CD4-positive, alpha-beta T cell treated with Interferon gamma for 1 hour (primary cell): Measurements from ENCODE around the gene NEGR1.

Source experiments
- DNase-seq: peaks from one replicate; pipeline ENCODE4 v3.0.0-alpha.2; 2020

NEGR1 gene

DNA sequence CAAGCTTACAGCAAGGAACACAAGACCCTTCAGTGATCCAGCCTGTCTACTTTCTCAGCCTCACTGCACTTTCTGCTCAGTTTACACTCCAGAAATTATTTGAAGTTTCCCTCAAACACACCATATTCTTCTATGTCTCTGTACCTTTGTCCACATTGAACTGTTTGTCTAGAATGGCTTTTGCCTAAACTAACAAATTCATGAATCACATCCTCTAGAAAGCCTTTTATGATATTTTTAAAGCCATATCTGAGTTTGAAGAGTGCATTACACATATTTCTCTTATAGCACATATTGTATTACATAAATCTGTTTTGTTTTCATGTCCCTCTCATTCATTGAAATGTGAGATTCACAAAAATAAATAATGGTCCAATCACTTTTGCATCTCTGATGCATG, 755.5 kb downstream of the NEGR1 start:
- DNase-seq = no peak

DNA sequence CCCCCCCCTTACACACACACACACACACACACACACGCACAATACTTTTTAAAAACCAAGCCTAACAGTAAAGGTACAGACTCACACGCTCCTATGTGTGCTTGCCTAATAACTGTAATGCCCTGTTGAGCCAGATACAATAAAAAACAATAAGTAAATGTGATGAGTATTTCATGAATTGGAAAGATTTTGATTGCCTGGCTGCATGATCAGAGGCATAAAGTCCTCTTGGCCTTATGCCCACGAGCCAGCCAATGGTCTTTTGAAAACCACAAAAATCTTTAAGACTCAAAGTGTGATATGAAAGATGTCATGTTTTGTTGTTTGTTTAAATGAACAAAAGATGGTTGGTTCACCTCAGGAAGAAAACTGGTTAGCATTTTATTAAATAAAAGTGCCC, 759.6 kb downstream of the NEGR1 start:
- DNase-seq = no peak

DNA sequence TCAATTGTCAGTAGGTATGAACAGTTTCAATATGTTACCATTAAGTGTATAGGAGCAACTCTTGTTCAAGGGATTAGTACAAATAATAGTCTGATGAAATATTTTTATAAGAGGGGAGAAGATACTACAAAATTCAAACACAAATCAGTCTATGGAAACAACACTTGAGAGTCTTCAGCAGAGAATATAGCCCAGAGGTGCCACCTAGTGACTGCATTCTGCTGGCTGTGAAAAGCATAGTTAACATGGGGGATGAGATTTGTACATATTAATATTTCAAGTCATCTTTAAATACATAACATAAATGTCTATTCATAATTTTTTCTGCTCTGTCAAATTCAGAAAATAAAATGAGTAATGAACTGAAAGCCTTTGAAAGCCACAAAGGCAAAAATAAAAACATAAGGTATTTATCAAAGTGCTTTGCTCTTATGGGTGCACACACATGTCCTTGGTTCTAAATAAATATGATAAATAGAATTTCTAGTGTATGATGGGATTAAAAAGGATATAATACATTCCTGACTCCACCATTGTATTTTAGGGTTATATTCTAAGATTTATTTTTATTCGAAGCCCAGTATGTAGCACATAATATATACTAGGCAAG, 760.6 kb downstream of the NEGR1 start:
- no peak for DNase-seq

DNA sequence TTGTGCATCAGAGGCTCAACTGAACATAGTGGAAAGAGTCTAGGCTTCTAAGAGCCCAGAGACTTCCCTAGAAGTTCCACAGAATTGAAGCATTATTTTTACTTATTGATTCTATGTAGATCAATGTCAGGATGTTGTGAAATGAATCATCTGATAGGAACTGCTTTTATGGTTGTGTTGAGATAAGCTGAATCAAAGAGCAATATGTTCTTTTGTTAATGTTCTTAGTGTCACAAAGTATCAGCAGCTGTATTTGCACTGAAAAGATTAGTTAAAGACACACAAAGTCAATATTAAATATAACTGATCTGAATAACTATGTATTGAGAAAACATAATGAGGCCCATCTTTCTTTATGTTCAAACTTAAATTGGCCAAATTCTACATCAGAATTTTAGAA, 770.8 kb downstream of the NEGR1 start:
- no peak for DNase-seq

DNA sequence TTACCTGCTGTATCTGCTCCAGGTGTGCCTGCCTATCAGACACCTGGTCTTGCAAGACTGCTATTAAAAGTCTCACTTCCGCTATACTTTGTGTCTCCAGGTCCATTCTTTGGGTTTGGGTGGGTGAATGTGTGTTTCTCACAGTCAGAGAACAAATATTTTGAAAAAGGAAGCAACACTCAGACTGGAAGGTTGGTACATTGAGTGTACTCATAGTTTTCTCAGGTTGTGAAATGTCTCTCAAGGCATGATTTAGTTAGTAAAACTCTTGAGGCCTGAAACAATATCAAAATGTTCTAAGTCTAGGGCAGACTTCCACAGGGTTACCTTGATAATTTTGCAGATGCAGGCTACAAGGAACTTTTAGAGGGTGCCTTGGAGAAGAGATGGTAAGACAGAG, 771.6 kb downstream of the NEGR1 start:
- no peak for DNase-seq

DNA sequence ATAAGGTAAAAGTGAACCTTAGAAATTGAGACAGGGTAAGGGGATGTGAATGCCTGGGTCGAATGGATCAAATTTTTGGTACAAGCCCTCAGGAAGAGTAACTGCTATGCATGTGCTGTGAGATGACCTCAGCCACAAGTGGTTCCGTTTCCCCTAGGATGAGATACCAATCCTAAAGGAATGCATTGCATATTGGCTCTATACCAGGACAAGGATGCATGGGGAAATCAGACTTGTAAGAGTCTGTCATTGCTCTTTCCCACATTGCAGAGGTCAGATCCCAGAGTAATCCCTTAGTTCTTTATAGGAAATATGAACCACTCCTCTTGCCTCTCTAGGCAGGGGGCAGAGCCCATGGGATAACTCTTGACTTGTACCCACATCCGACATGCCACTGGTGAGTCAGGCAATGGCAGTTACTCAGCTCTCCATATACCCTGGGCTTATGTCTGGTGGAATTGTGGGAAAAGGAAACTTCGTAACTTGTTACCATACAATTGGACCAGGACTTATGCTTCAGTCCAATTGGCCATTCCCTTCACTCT, 773.2 kb downstream of the NEGR1 start:
- no peak for DNase-seq

DNA sequence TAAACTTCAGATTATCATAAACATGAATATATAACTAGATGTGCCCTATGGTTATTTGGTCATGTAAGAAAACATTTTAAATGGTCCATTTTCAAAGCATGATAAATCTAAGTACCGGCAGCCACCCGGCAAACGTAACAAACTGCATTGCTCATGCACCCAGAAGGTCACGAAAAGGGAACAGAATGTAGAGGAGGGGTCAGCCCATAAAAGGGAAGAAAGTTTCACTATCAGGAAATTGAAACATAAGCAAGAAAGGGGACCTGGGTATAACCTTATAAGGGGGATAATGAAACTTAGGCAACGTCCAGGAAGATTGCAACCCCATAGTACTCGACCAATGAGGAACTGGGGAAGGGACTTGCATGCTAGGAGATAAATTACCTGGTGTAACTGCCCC, 780.3 kb downstream of the NEGR1 start:
- DNase-seq = no peak

DNA sequence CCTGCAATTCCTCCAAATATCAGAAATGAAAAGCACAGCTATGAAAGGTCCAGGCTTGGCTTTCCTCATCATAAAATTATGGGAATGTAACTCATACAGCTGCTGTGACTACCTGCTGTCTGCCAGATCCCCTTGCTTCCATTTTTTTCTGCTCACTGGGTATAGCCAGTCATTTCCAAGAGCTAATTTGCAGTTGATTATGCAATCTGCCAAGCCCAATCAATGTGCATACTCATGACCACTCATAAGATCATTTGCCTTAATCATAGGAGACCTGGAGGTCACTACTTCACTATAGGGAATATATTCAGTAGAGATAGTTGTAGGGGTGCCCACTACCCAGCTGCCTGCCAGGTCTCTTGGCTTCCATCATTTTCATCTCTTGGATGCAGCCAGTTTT, 783.8 kb downstream of the NEGR1 start:
- no peak for DNase-seq

DNA sequence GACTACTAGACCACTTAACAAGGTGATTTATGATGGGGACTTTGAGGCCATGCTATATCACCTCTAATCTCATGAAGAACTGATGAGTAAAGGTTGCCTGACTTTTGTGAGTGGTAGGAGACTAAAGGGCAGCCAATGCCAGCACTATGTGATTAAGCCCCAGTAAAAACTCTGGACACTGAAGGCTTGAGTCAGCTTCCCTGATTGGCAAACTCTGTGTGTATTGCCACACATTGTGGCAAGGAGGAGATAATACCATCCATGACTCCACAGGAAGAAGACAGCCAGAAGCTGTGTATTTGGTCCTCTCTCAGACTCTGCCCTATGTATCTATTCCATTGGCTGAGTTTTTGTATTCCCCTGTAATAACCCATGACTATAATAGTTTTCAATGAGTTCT, 788.2 kb downstream of the NEGR1 start:
- DNase-seq = no peak

DNA sequence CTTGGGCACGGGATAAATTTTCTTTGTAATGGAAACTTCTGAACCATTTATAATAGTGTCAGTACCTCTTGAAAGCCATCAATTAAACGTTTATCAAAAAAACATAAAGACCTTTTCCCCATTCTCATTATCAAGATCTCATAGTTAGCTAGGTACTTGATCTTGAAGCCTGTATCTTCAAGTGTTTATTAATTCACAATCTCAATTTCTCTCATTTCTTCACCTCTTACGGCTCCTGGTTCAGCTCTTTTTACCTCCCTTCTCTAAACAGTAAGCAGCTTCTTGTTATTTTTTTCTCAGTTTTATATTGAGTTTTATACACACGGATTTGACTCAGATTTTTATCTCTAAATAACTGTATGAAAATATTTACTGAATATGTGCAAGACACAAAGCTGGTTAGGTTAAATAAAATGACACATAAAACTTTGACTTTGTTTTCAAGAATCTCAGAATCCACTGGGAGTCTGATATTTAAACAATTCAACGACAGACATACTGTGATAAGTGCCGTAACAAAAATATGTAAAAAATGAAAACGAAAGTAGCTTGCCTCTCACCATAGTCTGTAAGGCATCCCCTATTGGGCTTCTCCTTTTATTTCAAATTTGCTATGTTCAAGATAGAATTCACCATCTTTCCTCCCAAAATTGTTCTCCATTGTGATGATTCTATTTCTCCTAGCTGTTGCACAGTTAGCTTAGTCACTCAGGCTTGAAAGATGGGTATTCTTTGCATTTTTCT, 789.9 kb downstream of the NEGR1 start:
- no peak for DNase-seq

DNA sequence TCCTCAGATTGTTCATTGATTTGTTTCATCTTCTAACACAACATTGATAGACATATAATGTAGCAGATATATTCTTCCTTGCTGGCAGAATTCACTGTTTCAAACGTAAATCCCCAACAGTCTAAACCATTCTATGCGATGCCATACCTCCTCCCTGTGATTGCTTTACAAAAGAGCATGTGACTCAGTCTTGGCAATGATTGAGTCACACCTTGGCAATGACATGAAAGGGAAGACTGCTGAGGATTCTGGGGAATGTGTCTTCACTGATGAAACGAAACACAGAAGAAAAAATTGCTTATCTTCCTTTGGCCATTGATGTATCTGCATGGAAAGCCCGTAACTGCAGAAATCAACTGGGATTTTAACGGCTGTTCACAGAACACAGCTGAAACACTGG, 791.9 kb downstream of the NEGR1 start:
- no peak for DNase-seq

DNA sequence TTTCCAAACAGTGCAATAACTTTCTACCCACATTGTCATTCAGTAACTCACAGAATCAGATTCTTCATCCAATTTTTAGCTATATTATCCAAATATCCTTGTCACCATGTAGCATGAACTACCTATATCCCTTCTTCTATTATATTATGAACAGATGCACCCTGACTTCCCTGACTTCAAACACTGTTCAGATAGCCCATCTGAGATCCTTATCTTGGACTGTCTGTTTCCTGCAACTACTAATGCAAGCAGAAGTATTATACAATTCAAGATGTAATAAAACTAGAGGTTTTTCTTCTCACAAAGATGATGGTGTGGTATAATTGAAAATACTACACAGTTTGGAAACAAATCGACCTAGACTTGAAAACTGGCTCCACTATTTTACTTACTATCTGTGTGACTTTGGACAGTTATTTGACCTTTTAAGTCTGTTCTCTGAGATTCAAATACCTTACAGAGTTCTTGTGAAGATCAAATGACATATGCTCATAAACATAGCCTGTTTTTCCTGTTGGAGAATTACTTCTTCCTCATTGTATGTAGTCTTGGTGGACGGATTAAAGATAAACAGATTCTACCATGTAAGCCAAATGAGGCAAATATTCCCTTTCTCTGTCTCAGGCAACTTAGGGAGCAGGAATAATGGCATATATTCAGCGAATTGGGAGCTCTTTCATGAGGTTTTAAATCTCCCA, 793.6 kb downstream of the NEGR1 start:
- no peak for DNase-seq

DNA sequence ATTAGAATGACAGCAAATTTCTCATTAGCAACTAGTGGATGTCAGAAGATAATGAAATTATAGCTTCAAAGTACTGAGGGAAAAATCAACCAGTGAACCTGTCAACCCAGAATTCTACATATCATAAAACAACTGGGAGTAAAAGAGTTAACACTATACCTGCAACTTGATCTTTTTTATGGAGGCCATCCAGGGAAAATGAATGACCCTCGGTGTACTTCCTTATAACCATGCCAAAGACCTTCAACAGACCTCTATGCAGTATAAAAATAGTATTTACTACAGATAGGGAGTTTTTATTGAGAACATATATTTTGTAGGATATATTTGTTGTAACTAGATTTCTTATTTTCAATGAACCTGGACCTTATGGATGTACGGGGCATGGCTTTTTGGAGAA, 809.0 kb downstream of the NEGR1 start:
- no peak for DNase-seq

DNA sequence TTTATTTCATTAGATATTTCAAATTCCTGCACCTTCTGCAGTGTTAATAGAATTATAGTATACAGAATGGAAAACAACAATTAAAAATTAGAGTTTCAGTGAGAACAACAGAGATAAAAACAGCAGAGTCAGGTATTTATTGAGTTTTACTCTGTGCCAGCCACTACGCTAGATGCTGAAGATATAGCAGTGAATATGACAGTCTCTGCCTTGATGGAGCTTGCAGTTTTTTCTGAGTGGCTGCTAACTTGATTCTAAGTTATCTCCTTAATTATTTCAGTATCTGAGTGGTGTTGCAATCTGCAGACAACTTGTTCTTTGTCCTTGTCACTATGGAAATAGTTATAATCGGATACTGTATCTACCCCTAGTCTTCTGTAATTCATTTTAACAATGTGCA, 817.2 kb downstream of the NEGR1 start:
- no peak for DNase-seq

DNA sequence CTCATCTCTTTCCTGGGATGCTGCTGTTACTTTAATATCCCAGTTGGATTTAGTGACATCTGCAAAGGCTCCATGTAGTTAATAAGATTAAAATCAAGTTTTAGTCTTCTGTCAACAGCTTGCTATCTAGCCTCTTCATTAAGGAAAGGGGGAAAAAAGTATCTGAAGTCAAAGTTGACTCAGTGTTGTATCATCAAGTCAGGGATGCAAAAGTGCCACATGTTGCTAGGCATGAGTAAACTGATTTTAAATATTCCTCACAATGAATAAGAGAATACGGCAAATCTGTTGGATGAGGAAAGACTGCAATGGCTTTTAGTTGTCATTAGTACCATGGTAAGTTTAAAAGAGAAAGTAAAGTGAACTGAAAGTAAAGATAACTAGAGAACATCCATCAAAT, 818.3 kb downstream of the NEGR1 start:
- DNase-seq = no peak

DNA sequence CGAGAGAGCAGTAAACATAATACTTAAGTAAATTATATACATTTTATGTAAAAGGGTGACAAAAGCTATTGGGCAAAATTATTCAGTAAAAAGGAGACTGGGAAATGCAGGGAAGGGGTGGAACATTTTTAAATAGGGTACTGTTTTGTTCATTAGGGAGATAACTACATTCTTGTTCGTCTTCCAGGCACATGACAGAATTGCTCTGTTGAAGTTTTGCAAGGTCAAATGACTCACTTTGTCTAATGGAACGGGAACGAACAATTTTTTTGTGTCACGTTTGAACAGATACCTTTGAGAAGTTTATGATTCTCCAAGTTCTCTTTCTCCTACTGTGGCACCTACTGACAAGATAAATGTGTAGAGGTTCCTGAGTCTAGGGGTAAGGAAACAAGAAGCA, 819.2 kb downstream of the NEGR1 start:
- DNase-seq = no peak

DNA sequence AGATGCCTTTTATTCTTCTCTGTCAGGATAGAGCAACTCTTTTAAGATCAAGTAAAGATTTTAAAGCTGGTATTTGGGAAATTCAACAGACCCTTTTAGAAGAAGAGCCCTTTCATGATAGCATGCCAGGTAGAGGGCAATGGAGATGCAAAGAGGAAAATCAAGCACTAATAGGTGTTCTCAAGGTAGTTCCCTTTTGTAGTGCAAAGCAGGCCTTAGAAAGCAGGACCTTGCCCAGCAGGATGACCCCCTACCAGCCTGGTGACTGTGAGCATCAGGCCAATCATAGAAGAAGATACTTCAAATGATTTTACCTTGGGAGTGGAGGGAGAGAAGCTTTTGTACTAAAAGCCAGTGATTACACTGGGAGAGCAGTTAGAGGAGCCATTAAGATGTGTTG, 820.1 kb downstream of the NEGR1 start:
- no peak for DNase-seq

DNA sequence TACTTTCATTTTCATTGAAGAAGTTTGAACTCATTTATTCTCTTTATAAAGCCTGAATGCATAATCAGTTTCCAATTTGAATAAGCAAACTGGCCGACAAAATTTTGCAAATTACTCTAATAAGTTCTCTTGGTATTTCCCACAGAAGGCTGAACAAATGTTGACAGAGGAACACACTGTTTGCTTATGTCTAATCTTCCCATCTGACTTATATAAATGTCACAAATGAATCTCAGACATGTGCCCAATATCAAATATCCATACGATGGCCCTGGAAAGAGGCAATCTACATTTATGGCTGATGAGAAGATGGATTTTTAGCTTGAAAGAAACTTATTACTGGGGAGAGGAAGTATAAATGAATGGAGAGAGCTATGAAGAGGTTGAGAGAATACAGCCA, 820.9 kb downstream of the NEGR1 start:
- DNase-seq = no peak

DNA sequence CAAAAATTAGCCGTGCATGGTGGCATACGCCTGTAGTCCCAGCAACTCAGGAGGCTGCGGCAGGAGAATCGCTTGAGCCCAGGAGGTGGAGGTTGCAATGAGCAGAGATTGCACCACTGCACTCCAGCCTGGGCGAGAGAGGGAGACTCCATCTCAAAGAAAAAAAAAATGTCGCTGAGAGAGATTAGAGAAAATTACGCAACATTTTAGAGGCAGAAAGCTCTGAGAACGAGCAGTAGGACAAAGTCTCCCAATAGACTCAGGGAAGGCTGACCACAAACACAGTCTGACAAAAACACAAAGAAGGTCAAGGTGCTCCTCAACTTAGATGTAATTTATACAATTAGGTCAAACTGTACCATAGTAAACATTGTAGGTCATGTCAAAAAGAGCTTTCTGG, 833.9 kb downstream of the NEGR1 start:
- no peak for DNase-seq

DNA sequence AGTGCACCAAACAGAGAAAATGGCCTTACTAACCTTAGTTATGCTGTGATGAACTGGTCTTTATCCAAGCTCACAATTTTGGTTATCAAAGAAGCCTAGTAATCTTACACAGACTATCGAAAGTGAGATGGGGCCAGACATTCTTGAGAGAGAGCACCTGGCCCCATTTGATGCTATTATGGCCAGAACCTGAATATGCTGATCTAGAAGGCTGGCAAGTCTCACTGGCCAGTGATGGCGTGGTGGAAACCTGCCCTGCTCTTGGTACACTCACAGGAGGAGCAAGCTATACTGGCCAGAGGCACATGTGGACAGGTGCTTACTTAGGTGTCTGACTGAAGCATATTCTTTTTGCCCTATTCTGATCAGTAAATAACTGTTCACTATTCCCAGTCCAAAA, 843.7 kb downstream of the NEGR1 start:
- DNase-seq = no peak

DNA sequence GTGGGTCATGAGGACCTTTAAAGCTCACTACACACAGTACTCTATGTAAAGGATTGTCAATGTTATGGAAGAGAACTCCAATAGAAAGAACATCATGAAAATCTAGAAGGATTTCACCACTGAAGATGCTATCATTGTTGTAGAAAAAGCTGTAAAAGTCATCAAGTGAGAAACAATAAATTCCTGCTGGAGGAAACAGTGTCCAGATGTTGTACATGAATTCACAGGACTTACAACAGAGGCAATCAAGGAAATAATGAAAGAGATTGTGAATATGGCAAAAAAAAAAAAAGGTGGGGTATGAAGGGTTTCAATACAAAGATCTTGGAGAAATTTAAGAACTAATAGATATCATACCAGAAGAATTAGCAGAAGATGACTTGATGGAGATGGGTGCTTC, 846.4 kb downstream of the NEGR1 start:
- no peak for DNase-seq

DNA sequence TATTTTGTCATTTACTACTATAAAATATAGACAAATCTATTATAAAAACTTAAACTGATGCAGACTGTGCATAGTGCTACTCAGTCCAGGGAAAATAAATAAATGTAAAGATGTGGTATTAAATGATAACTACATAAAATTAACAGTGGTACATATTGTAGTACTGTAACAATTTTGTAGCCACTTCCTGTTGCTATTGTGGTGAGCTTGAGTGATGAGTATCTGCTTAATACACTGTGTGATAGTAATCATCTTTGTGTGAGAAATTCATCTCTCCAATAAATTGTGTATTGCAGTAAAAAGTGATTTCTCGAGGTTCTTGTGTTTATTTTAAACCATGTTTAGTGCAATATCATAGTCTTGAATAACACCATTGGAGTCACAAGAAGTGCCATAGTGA, 848.1 kb downstream of the NEGR1 start:
- DNase-seq = no peak

DNA sequence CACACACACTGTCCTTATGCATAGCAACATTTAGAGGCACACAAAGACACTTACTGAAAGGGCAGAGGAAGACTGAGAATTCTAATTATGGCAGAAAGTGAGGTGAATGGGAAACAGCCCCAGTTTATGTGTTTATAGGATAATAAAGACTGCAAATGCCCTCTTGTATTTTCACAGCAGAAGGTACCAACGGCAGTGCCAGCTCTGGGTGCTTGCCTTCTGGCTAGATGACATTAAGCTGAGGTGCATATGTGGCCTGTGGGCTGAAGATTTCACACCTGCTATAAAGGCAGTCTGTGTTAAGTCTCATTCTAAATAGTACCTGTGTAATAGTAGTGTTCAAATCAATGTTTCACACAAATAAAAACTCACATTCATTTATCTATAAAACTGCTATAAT, 854.3 kb downstream of the NEGR1 start:
- DNase-seq = no peak

DNA sequence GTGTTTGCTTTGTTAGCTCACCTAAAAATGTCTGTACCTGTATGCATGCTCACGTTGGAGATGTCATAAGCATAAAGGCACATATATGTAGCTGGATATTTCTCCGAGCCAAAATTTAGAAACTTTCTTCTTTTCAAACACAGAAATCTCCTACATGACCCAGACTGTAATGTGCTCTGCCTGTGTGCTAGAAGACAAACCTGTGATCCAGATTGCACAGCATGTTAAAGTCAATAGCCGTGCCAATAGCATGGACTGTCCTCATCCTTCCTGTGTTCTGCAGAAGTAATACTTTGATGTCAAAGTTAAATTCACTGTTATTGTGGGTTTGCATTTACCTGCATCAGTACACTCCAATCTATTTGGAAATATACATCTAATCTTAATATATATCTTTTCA, 855.3 kb downstream of the NEGR1 start:
- DNase-seq = no peak
